Gastroesophageal sphincter (tissue), 3 donors: ENCODE measurements around the gene AGRN.

Experiments used
- POLR2A ChIP-seq, 2 donors: fragments of 450-650 bp; IDR thresholded peaks; one replicate each; pipeline ENCODE4 v1.6.1; 2017; ENCODE audit warnings: antibody characterized with exemption in 2 of 2, mild to moderate bottlenecking in 2 of 2, moderate library complexity in 1 of 2
- TF ChIP-seq, protein P1 (sequence below), 4 experiments: fragments of 200-600 bp in 2 of 4; fragments of 450-650 bp in 2 of 4; sonication (generic) in 1 of 4; IDR thresholded peaks; one replicate each; pipeline ENCODE4 v1.5.1; 2017 to 2019; ENCODE audit warnings: antibody characterized with exemption in 4 of 4, mild to moderate bottlenecking in 2 of 4, moderate library complexity in 2 of 4

DNA sequence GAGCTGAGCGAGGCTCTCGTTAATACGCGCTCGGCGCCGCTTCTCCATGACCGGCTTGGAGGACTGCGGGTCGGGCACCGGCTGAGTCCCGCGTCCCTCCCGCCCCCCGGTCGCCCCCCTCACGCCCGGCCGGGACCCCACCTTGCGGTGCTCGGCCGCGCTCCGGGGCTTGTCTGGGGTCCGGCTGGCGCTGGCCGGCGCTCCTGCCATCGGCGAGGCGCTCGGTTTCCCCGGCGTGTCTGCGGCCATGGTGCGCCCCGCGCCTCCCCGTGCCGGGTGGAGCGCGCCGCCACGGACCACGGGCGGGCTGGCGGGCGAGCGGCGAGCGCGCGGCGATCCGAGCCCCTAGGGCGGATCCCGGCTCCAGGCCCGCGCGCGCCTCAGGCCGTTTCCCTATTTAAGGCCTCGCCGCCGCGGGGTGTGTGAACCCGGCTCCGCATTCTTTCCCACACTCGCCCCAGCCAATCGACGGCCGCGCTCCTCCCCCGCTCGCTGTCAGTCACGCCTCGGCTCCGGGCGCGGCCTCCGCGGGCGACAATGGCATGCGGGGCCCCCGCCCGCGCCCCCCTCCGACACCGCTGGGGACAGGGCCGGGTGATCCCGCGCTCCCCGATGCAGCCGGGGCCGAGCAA, 20.1 kb upstream of the AGRN start, which contains the start of gene HES4:
- peak; percentile 83 to 96 for TF ChIP-seq POLR2A (IDR thresholded peaks at IDR 0.05)
- TF ChIP-seq, protein P1, sequence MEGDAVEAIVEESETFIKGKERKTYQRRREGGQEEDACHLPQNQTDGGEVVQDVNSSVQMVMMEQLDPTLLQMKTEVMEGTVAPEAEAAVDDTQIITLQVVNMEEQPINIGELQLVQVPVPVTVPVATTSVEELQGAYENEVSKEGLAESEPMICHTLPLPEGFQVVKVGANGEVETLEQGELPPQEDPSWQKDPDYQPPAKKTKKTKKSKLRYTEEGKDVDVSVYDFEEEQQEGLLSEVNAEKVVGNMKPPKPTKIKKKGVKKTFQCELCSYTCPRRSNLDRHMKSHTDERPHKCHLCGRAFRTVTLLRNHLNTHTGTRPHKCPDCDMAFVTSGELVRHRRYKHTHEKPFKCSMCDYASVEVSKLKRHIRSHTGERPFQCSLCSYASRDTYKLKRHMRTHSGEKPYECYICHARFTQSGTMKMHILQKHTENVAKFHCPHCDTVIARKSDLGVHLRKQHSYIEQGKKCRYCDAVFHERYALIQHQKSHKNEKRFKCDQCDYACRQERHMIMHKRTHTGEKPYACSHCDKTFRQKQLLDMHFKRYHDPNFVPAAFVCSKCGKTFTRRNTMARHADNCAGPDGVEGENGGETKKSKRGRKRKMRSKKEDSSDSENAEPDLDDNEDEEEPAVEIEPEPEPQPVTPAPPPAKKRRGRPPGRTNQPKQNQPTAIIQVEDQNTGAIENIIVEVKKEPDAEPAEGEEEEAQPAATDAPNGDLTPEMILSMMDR (IDR thresholded peaks at IDR 0.05), result peak in 1 of 4 experiments; percentile 18
